ENCODE measurements around the gene MTG2. TPM values are rescaled to one million over a fixed set of nuclear protein-coding genes. Genes with fewer than 3 reads are reported as not detected.

Gene MTG2
- polyA plus RNA-seq, 2 donors = 19.4 to 25.4 TPM

DNA sequence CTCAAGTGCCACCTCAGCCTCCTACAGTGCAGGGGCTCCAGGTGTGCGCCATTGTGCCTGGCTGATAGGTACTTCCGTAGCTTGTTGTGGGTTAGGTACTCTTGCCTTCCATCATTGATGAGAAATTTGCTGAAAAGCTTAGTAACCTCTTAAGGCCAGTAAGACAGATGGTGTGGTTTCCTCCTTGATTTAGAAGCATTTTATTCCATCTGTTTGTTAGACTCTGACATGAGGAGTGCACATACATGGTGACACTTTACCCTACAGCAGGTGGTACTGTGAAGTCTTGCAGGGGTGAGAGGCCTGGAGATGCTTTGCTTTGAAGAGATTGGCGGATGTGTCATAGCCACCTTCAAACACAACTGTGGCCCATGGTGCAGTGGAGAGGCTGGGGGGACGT lies 14.8 kb upstream of the MTG2 start:
- H3K27me3 ChIP-seq (ENCODE audit: control insufficient read depth in 1 of 2, insufficient read depth in 2 of 2, low read length in 2 of 2) = no peaks in the 10 kb centered on the region
- no peaks in the 10 kb centered on the region for H3K4me1 ChIP-seq (ENCODE audit: control insufficient read depth in 2 of 2, insufficient read depth in 2 of 2, low read length in 1 of 2)
- no peak overlapping the region for H3K27ac ChIP-seq (ENCODE audit: low read depth in 2 of 2, low read length in 1 of 2)
- WGBS, 2 donors = 88 to 91% methylated on average over 4 of the region's 4 CpGs
- H3K4me3 ChIP-seq (ENCODE audit: low read depth in 1 of 2, low read length in 2 of 2) = no peak overlapping the region
- peaks cover 0 to 2% of the 10 kb centered on the region in 2 donors for H3K9me3 ChIP-seq (ENCODE audit: control insufficient read depth in 2 of 2, insufficient read depth in 1 of 2, low read depth in 1 of 2, low read length in 1 of 2)
- peaks cover 22 to 44% of the 10 kb centered on the region in 2 donors for H3K36me3 ChIP-seq (ENCODE audit: control insufficient read depth in 2 of 2, insufficient read depth in 2 of 2, low read length in 1 of 2)

DNA sequence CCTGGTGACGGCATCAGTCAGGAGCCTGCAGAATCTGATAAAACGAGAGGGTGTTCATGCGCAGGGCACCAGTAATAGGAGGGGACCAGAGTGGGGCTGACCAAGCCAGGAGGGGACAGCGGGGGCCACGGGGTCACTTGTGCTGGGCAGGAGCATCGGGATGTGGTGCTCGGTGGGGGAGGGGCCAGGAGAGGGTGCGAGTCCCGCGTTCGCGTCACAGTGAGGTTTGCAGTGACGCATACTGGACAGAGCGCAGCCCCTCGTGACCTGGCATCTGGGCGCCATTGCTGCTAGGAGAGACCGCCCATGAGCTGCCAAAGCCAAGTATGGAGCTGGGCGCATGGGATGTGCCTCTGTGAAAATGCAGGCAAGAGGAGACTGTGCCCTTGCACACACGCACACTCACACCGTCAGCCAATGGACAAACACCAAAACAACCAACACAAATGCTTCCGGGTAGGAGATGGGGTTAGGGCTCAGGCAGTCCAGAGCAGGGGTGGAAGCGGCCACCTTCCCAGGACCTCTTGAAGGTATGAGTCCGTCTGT lies 13.9 kb upstream of the MTG2 start:
- Histone ChIP-seq H3K9me3 (ENCODE audit: control insufficient read depth in 2 of 2, insufficient read depth in 1 of 2, low read depth in 1 of 2, low read length in 1 of 2) (peaks cover 0 to 2% of the 10 kb centered on the region in 2 donors), H3K36me3 (ENCODE audit: control insufficient read depth in 2 of 2, insufficient read depth in 2 of 2, low read length in 1 of 2) (peaks cover 22 to 38% of the 10 kb centered on the region in 2 donors), H3K4me1 (ENCODE audit: control insufficient read depth in 2 of 2, insufficient read depth in 2 of 2, low read length in 1 of 2) (no peaks in the 10 kb centered on the region), H3K27ac (ENCODE audit: low read depth in 2 of 2, low read length in 1 of 2) (no peak overlapping the region), H3K27me3 (ENCODE audit: control insufficient read depth in 1 of 2, insufficient read depth in 2 of 2, low read length in 2 of 2) (no peaks in the 10 kb centered on the region), H3K4me3 (ENCODE audit: low read depth in 1 of 2, low read length in 2 of 2) (no peak overlapping the region)
- 95 to 96% methylated on average over 23 of the region's 23 CpGs for WGBS, 2 donors

DNA sequence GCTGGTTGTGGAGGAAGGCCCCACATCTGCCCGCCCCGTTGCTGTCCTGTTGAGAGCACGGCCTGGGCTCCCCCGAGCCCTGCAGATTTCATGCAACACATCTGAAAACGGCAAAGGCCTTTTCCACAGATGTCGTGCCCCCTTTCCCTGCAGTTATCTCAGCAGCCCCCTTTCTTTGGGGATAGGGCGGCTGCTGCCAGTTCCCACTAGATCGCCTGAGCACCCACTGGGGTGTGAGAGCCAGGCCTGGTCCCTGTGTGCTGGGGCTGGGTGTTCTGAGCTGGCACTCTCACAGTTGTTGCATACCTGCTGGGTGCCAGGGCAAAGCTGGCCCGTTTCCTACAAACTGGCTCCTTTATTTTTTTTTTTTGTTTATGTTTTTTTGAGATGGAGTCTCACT lies 12.3 kb upstream of the MTG2 start:
- 93% methylated on average over 9 of the region's 9 CpGs for WGBS, 2 donors
- no peaks in the 10 kb centered on the region for H3K27me3 ChIP-seq (ENCODE audit: control insufficient read depth in 1 of 2, insufficient read depth in 2 of 2, low read length in 2 of 2)
- H3K4me3 ChIP-seq (ENCODE audit: low read depth in 1 of 2, low read length in 2 of 2) = no peak overlapping the region
- peaks cover 0 to 2% of the 10 kb centered on the region in 2 donors for H3K9me3 ChIP-seq (ENCODE audit: control insufficient read depth in 2 of 2, insufficient read depth in 1 of 2, low read depth in 1 of 2, low read length in 1 of 2)
- H3K36me3 ChIP-seq (ENCODE audit: control insufficient read depth in 2 of 2, insufficient read depth in 2 of 2, low read length in 1 of 2) = peaks cover 8 to 34% of the 10 kb centered on the region in 2 donors
- no peaks in the 10 kb centered on the region for H3K4me1 ChIP-seq (ENCODE audit: control insufficient read depth in 2 of 2, insufficient read depth in 2 of 2, low read length in 1 of 2)
- no peak overlapping the region for H3K27ac ChIP-seq (ENCODE audit: low read depth in 2 of 2, low read length in 1 of 2)

DNA sequence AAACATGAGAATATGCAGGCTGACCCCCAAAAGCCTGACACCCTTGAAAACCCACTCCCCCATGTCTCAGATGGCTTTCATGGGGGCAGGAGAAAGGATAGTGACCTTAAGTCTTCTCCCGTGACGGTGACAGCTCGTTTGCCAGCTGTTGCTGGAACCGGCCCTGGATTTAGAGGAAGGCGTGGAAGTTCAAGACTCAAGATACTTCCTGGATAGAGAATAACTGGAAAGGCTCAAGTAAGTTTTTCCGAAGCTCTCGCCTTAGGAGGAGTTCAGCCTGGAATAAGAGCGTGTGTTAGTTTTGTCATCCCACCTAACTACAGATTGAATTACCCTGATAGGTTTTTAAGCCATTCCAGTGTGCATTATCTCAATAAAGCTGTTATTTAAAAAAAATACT lies 11.6 kb upstream of the MTG2 start:
- H3K9me3 ChIP-seq (ENCODE audit: control insufficient read depth in 2 of 2, insufficient read depth in 1 of 2, low read depth in 1 of 2, low read length in 1 of 2) = peaks cover 0 to 2% of the 10 kb centered on the region in 2 donors
- H3K36me3 ChIP-seq (ENCODE audit: control insufficient read depth in 2 of 2, insufficient read depth in 2 of 2, low read length in 1 of 2) = peaks cover 4 to 31% of the 10 kb centered on the region in 2 donors
- 79 to 82% methylated on average over 8 of the region's 8 CpGs for WGBS, 2 donors

DNA sequence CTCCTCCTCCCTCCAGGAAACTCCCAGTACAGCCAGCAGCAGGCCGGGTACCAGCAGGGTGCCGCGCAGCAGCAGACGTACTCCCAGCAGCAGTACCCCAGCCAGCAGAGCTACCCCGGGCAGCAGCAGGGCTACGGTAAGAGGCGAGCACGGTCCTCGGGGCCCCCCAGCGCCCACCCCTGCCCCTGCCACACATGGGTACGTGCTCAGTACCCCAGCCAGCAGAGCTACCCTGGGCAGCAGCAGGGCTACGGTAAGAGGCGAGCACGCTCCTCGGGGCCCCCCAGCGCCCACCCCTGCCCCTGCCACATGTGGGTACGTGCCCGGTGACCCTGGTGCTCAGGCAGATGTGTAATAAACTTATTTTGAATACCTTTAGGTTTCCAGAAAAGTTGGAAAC lies 10.2 kb upstream of the MTG2 start:
- Histone ChIP-seq H3K4me1 (ENCODE audit: control insufficient read depth in 2 of 2, insufficient read depth in 2 of 2, low read length in 1 of 2) (no peaks in the 10 kb centered on the region), H3K9me3 (ENCODE audit: control insufficient read depth in 2 of 2, insufficient read depth in 1 of 2, low read depth in 1 of 2, low read length in 1 of 2) (peaks cover 0 to 2% of the 10 kb centered on the region in 2 donors), H3K27me3 (ENCODE audit: control insufficient read depth in 1 of 2, insufficient read depth in 2 of 2, low read length in 2 of 2) (no peaks in the 10 kb centered on the region), H3K36me3 (ENCODE audit: control insufficient read depth in 2 of 2, insufficient read depth in 2 of 2, low read length in 1 of 2) (peaks cover 4 to 31% of the 10 kb centered on the region in 2 donors), H3K27ac (ENCODE audit: low read depth in 2 of 2, low read length in 1 of 2) (no peak overlapping the region), H3K4me3 (ENCODE audit: low read depth in 1 of 2, low read length in 2 of 2) (no peak overlapping the region)
- WGBS, 2 donors = 91 to 96% methylated on average over 14 to 18 of the region's 18 CpGs

More for the DNA sequence above, 11.6 kb upstream of the MTG2 start:
- no peak overlapping the region for H3K4me3 ChIP-seq (ENCODE audit: low read depth in 1 of 2, low read length in 2 of 2)
- H3K27ac ChIP-seq (ENCODE audit: low read depth in 2 of 2, low read length in 1 of 2) = no peak overlapping the region
- H3K4me1 ChIP-seq (ENCODE audit: control insufficient read depth in 2 of 2, insufficient read depth in 2 of 2, low read length in 1 of 2) = no peaks in the 10 kb centered on the region
- H3K27me3 ChIP-seq (ENCODE audit: control insufficient read depth in 1 of 2, insufficient read depth in 2 of 2, low read length in 2 of 2) = no peaks in the 10 kb centered on the region

DNA sequence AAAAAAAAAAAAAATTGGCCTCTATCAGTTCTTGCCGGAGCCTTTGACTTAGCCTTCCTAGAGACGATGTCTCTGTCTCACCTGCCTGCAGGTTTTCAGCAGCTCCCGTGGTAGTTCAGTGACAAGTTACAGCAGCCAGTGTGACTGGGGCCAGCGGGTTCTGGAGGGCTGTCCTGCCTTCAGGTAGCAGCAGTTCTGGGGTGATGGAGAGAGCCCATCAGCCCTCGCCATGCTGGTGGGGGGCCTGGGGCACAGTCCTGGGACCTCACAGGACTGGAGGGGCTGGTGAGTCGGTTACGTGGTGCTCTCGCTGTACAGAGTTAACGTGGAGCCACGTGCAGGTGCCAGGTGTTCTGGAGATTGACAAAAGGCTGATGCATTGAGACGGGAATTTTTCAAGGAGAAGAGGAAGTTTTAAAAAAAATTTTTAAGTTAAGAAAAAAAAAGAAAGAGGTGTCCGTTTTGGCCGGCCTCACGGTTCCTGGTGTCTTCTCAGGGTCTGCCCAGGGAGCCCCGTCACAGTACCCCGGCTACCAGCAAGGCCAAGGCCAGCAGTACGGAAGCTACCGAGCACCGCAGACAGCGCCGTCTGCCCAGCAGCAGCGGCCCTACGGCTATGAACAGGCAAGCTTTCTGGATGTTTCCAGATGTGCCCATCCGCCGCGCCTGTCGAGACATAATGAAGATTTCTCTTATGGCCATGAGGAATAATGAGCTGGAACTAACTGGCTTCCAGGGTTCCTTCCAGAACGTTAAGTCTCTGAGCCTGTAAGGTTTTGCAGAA lies 8.6 kb upstream of the MTG2 start:
- Histone ChIP-seq H3K4me1 (ENCODE audit: control insufficient read depth in 2 of 2, insufficient read depth in 2 of 2, low read length in 1 of 2) (no peaks in the 10 kb centered on the region), H3K4me3 (ENCODE audit: low read depth in 1 of 2, low read length in 2 of 2) (no peak overlapping the region), H3K27ac (ENCODE audit: low read depth in 2 of 2, low read length in 1 of 2) (no peak overlapping the region), H3K36me3 (ENCODE audit: control insufficient read depth in 2 of 2, insufficient read depth in 2 of 2, low read length in 1 of 2) (peaks cover 4 to 26% of the 10 kb centered on the region in 2 donors), H3K9me3 (ENCODE audit: control insufficient read depth in 2 of 2, insufficient read depth in 1 of 2, low read depth in 1 of 2, low read length in 1 of 2) (no peaks in the 10 kb centered on the region), H3K27me3 (ENCODE audit: control insufficient read depth in 1 of 2, insufficient read depth in 2 of 2, low read length in 2 of 2) (no peaks in the 10 kb centered on the region)
- WGBS, 2 donors = 93 to 94% methylated on average over 28 of the region's 28 CpGs

DNA sequence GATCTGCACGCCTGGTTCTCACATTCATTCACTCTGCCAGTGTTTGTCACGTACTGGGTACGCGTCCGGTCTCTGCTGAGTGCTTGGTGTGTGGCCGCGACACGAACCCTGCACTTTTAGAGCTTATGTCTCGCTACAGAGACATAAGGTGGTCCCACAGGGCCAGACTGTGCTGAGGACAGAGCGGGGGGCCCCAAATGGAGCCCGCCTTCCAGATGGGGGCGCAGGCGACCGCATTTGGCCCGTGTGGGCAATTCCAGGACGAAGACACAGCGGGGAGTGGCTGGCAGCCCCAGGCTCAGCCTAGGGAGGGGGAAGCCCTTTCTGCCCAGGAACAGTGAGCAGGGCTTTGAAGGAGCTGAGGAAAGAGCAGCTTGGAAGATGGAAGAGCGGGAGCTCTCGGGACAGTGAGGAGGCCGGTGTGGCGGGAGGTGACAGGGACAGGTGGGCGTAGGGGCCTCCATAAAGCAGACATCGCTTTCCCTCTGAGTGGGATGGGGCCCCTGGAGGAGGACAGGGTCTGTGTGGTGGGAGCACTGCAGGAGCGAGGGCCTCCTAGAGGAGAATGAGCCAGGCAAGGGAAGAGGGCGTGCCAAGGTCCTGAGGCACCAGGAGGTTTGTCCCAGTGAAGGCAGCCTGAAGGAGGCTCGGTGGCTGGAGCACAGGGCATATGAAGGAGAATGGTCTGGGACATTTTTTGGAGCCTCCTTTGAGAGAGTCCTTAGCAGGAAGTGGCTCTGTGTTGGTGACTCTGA lies 7.8 kb upstream of the MTG2 start:
- no peaks in the 10 kb centered on the region for H3K9me3 ChIP-seq (ENCODE audit: control insufficient read depth in 2 of 2, insufficient read depth in 1 of 2, low read depth in 1 of 2, low read length in 1 of 2)
- H3K27ac ChIP-seq (ENCODE audit: low read depth in 2 of 2, low read length in 1 of 2) = no peak overlapping the region
- H3K36me3 ChIP-seq (ENCODE audit: control insufficient read depth in 2 of 2, insufficient read depth in 2 of 2, low read length in 1 of 2) = peaks cover 4 to 20% of the 10 kb centered on the region in 2 donors
- 96% methylated on average over 26 of the region's 26 CpGs for WGBS, 2 donors
- H3K4me1 ChIP-seq (ENCODE audit: control insufficient read depth in 2 of 2, insufficient read depth in 2 of 2, low read length in 1 of 2) = no peaks in the 10 kb centered on the region
- no peak overlapping the region for H3K4me3 ChIP-seq (ENCODE audit: low read depth in 1 of 2, low read length in 2 of 2)
- H3K27me3 ChIP-seq (ENCODE audit: control insufficient read depth in 1 of 2, insufficient read depth in 2 of 2, low read length in 2 of 2) = no peaks in the 10 kb centered on the region

DNA sequence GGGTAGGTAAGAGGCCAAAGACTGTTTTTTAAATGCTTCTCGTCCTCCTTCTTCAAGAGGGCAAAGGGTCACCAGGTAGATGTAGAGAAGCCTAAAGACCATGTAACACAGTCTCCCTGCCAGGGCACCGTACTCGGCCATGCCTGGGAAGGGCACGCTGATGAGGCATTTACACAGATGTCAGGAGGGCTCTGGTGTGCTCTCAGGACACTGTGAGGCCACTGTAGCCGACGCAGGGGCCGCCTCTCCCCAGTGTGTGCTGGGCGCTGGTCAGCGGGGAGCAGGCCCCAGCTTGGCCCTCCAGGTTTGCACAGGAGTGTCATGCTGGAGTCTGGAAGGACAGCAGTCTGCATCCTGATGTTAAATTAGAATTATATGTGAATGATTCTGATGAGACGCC lies 7.1 kb upstream of the MTG2 start:
- H3K27ac ChIP-seq (ENCODE audit: low read depth in 2 of 2, low read length in 1 of 2) = no peak overlapping the region
- no peaks in the 10 kb centered on the region for H3K9me3 ChIP-seq (ENCODE audit: control insufficient read depth in 2 of 2, insufficient read depth in 1 of 2, low read depth in 1 of 2, low read length in 1 of 2)
- H3K4me1 ChIP-seq (ENCODE audit: control insufficient read depth in 2 of 2, insufficient read depth in 2 of 2, low read length in 1 of 2) = no peaks in the 10 kb centered on the region
- no peak overlapping the region for H3K4me3 ChIP-seq (ENCODE audit: low read depth in 1 of 2, low read length in 2 of 2)
- H3K27me3 ChIP-seq (ENCODE audit: control insufficient read depth in 1 of 2, insufficient read depth in 2 of 2, low read length in 2 of 2) = no peaks in the 10 kb centered on the region
- peaks cover 0 to 20% of the 10 kb centered on the region in 2 donors for H3K36me3 ChIP-seq (ENCODE audit: control insufficient read depth in 2 of 2, insufficient read depth in 2 of 2, low read length in 1 of 2)
- WGBS, 2 donors = 94 to 96% methylated on average over 10 of the region's 10 CpGs

DNA sequence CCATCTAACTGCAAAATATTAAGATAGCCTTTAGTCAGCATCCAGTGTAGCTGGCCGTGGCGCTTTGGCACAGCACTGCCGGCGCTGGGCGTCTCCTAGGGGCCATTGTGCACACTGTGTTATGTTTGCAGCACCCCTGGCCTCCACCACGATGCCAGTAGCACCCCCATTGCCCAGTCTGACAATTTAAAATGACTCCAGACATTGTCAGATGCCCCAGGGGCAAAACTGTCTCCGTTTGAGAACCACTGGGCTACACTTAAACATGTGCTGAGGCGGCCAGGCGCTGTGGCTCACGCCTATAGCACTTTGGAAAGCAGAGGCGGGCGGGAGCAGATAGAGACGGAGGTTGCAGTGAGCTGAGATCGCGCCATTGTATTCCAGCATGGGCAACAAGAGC lies 6.0 kb upstream of the MTG2 start:
- H3K27me3 ChIP-seq (ENCODE audit: control insufficient read depth in 1 of 2, insufficient read depth in 2 of 2, low read length in 2 of 2) = no peaks in the 10 kb centered on the region
- H3K27ac ChIP-seq (ENCODE audit: low read depth in 2 of 2, low read length in 1 of 2) = no peak overlapping the region
- no peaks in the 10 kb centered on the region for H3K4me1 ChIP-seq (ENCODE audit: control insufficient read depth in 2 of 2, insufficient read depth in 2 of 2, low read length in 1 of 2)
- 88 to 90% methylated on average over 15 of the region's 15 CpGs for WGBS, 2 donors
- H3K36me3 ChIP-seq (ENCODE audit: control insufficient read depth in 2 of 2, insufficient read depth in 2 of 2, low read length in 1 of 2) = peaks cover 0 to 20% of the 10 kb centered on the region in 2 donors
- H3K9me3 ChIP-seq (ENCODE audit: control insufficient read depth in 2 of 2, insufficient read depth in 1 of 2, low read depth in 1 of 2, low read length in 1 of 2) = no peaks in the 10 kb centered on the region
- no peak overlapping the region for H3K4me3 ChIP-seq (ENCODE audit: low read depth in 1 of 2, low read length in 2 of 2)

Data from esophagus (tissue), 2 donors.